GM19239 (cell line): ENCODE measurements around the gene TNNI2.
A peak's percentile ranks its signal among the peaks of the same experiment; 100 is the strongest.

ENCODE experiments used
- DNase-seq: peaks from one replicate; pipeline ENCODE4 v3.0.0; 2011; ENCODE audit warnings: low spot score; ENCODE audit not compliant: insufficient read length
- FAIRE-seq: peaks from 2 replicates; lab custom pipeline; 2011; peaks lifted over from hg19 to GRCh38; lab: Jason Lieb, UNC

TNNI2 gene

DNA sequence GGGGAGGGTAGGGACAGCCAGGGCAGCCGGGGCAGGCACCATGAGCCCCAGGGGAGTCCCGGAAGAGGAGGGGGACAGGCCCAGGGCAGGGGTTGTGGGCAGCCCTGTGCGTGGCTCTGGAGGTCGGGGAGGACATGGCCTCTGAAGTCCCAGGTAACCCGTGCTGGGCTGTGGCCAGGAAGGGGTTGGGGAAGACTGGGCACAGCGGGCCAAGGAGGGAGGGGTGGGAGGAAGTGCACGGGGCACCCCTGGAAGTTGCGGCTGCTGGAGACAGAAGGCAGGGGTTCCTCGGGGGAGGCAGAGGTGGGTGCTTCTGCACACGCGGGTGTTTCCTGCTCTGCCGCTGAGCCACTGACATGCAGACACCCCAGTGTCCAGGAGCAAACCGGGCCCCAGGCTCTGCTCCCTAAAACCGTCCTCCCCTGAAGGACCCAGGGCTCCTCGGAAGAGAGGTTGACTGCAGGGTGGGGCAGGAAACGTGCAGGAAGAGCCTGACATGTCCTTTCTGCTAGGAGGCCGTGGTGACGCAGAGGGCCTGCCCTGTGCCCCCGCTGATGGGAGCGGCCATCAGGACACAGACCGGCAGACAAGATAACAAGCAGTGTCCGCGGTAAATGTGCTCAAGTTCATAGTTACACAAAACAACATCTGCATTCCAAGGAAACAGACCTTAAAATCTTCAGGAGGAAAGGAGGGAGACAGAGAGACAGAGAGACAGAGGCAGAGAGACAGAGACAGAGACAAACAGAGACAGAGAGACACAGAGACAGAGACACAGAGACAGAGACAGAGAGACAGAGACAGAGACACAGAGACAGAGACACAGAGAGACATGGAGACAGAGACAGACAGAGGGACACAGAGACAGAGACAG lies 5.7 kb downstream of the TNNI2 start:
- no peak for DNase-seq
- FAIRE-seq = peak; percentile 23

- FAIRE-seq = no peak
- no peak for DNase-seq
These were observed 6.3 kb downstream of the TNNI2 start for GRCh38 chr11:1845095-1845429.

GRCh38 chr11:1845561-1846452 lies 7.0 kb downstream of the TNNI2 start:
- DNase-seq (no peak), FAIRE-seq (no peak)

DNA sequence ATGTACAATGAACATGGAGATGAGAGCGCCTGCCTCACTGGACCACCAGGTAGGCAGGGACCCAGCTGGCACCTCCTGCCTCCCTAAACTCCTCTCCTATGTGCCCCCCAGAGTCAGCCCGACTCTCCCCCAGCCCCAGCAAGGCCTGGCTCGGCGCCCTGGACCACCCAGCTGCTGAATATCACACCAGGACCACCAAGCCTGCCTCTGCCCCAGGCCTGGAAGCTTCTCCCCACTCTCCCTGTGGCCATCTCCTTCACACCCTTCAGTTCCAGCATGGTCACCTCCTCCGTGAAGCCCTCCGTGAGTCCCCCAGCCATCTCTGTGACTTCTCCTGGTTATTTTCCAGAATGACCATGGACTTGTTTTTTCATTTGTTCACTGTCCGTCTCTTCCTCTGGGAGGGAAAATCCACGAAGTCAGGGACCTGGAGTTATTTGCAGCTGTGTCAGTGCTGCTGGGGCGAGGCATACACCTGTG lies 7.7 kb downstream of the TNNI2 start:
- DNase-seq = no peak
- FAIRE-seq = no peak

- DNase-seq = no peak
- no peak for FAIRE-seq
These were observed 8.4 kb downstream of the TNNI2 start for GRCh38 chr11:1847006-1847735.

DNA sequence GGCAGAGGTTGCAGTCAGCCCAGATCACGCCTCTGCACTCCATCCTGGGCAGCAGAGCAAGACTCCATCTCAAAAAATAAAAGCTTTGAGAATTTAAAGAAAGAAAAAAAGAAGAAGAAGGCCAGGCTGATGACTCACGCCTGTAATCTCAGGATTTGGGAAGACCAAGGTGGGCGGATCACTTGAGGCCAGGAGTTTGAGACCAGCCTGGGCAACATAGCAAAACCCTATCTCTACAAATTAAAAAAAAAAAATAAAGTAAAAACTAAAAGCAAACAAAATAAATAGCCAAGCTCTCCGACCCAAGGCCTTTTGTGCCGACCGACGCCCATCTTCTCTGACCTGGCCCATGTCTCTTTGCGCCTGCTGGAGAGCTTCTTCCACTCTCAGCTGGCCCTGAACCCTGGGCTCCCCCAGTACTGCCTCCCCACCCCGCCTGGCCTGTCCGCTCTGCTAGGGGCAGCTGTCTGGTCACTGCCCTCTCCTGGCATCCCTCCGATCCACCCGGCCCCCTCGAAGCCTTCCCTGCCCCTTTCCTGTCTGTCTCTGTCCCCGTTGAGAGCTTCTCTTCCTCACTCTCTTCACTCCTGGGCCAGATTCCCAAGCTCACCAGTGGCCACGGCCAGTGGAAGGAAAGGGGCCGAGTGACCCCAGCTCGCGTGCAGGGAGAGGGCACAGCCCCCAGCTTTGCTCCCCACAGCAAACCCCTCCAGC lies 9.3 kb downstream of the TNNI2 start:
- no peak for FAIRE-seq

DNA sequence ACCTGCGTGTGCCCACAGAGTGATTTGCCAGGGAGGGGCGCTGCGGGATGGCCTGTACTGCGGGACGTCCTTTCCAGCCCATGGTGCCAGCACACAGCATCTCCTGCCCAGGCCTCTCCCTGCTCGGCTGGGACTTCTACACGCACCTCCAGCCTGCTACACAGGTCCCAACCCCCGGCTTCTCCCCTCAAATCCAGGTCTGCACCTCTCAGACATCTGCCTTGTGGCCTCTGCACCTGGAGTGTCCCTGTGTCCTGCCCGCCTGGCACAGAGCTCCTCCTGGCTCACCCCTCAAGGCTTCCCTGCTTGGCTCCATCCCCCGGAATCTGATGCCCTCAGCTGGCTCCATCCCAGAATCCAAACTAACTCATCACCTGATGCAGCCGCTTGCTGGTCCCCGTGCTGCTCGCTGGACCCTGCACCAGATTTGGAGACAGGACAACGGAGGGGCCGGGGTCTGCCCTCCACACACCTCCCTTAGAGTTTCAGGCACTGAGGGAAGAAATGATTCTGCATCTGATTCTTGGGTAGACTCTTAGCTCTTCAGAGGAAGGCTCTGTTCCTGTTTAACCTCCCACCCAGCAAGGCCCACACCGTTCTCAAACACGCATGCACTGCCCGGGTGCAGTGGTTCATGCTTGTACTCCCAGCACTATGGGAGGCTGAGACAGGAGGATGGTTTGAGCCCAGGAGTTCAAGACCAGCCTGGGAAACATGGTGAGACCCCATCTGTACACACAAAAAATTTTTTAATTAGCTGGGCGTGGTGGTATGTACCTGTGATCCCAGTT lies 10.1 kb downstream of the TNNI2 start:
- DNase-seq (no peak), FAIRE-seq (no peak)

More for the DNA sequence above, 9.3 kb downstream of the TNNI2 start:
- DNase-seq = no peak

DNA sequence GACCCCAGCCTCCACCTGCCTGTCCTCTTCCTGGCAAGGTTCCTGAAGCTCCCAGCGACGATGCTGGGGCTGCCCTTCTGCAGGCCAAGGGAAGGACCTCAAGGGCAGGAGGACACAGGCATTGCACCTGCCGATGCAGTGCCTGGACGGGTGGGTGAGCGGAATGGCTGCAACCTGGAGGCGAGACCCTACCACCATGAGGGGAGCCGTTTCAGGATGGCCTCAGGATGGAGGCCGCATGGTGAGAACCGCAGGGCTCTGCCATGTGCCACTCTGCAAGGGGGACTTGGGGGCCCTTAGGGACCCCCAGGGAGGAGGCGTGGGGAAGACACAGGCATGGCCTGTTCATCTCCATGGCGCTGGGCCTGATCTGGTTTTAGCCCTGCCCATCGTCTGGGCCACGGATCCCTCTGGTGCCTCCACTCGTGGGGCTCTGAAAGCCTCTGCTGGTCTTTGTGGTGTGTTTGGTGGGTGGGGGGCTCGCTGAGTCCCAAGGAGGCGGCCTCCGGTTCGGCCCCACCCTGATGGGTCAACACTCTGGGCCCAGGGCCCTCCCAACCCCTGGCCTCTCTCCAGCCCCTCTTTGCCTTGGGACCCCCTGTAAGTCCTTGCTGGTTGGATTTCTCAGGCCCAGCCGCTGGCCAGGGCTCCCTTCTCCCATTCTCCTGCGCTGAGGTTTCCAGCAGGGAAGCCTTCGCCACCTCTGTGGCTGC lies 12.8 kb downstream of the TNNI2 start:
- DNase-seq (no peak), FAIRE-seq (peak; percentile 8)

GRCh38 chr11:1852271-1852876 lies 13.6 kb downstream of the TNNI2 start:
- no peak for FAIRE-seq

DNA sequence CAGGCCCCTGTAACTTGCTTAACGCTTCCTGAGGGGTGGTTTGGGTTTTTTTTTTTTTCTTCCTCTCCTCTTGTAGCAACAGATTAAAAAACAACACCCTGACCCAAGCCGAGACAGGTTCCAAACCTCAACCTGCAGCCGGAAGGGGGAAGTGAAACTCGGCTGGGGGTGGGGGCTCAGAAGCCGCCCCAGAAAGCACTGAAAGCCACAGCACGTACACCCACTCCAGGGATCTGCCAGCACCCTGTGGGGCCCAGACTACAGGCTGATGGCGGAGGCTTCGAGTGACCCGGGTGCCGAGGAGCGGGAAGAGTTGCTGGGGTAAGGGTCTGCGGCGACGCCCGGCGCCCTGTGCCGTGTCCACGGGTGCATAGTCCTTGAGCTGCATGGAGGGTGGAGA lies 14.1 kb downstream of the TNNI2 start, which contains the start of gene LSP1:
Gene LSP1 (plus strand): TSS at position 208 of the 400 bp plus-strand sequence. CDS start 61 bp downstream, at position 269.
- DNase-seq = peak; percentile 93
- FAIRE-seq = peak; percentile 99

More at GRCh38 chr11:1852271-1852876, 13.6 kb downstream of the TNNI2 start:
- DNase-seq = no peak

GRCh38 chr11:1853376-1854131 lies 14.8 kb downstream of the TNNI2 start:
- no peak for DNase-seq
- FAIRE-seq = peak; percentile 51

GRCh38 chr11:1854132-1854948 lies 15.6 kb downstream of the TNNI2 start:
- DNase-seq (peak; percentile 69), FAIRE-seq (no peak)

- peak; percentile 87 for DNase-seq
- peak; percentile 98 for FAIRE-seq
These were observed 16.4 kb downstream of the TNNI2 start for GRCh38 chr11:1854949-1855885.

- DNase-seq (no peak), FAIRE-seq (no peak)
These were observed 17.1 kb downstream of the TNNI2 start for GRCh38 chr11:1855886-1856265.

DNA sequence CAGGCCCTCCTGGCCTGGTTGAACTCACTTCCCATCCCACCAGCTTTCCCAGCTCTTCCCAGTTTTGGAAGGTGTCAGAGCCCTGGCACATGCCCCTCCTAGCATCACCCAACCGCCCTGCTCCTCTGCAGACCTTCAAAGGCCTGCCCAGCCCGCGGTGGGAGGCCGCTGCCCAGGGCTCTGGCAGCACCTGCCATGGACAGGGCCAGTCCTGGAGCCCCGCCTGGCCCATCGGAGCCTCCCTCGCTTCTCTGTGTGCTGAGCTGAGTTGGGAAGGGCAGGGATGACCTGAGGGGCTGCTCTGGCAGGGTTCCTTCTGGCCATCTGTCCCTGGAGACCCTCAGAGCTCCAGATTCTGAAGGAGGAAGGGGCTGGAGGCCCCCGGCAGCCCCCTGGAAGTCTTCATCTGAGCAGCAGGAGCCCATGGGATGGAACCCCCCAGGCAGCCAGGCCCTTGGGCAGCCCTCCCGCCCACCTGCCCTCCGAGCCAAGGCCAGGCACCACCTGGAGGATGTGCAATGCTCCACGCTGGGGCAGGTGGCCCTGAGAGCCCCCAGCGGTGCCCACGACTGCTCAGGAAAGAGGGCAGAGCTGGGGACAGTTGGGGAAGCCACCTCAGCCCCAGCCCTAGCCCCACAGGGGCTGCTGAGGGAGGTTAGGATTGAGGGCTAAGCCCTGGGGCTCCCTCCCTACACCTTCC lies 17.7 kb downstream of the TNNI2 start:
- DNase-seq = no peak
- no peak for FAIRE-seq
